ENCODE measurements around the gene CFAP65. TPM values are rescaled to one million over a fixed set of nuclear protein-coding genes. Genes with fewer than 3 reads are reported as not detected.

CFAP65 gene
- total RNA-seq, 1 experiment from 2014 or later = 0.33 TPM

DNA sequence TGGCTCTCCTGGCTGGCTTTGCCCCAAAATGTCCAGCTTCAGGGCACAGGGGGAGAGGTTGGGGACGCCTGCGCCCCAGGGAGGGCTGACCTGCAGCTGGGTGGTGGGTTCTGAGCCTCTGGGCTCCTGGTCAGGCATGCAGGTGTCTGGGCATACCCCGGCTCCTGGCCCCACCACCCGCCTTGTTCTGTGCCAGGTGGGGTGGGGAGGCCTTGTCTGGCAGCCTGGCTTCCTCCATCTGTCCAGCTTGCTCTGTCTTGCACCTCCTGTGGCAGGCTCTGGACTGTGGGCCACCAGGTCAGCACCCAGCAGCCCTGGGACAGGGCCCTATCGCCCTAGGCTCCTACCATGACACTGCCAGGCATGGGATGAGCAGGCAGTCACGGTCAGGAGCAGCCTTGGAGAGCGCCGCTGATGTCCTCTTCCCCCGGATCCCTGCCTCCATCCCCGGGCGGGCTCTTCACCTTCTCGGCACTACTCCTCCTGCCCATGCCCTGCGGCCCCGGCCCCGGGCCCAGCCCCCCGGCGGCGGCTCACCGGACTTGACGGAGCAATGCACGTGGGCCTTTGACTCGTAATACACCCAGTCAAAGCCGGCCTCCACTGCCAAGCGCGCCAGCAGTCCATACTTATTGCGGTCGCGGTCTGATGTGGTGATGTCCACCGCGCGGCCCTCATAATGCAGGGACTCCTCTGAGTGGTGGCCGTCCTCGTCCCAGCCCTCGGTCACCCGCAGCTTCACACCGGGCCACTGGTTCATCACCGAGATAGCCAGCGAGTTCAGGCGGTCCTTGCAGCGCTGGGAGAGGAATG is 15.8 kb upstream of the CFAP65 start:
- H3K9me3 ChIP-seq (ENCODE audit: control insufficient read depth, insufficient read depth, low read depth, low read length) = no peaks in the 10 kb centered on the region
- ChIA-PET CTCF (interaction anchor here (1.2 to 1.4 kb wide), 3 partner anchors 27 to 62 kb away, joined by 3 to 7 read pairs (median 4); no protein-coding TSS in a partner anchor), POLR2A (no interaction called here)
- BruUV-seq (replicated peaks) = no TSS peak
- no peak for DNase-seq (ENCODE audit: low read depth, low spot score)
- no peaks in the 10 kb centered on the region for H3K36me3 ChIP-seq (ENCODE audit: control insufficient read depth, insufficient read depth, low read length)
- peak overlapping the region; percentile 0 to 37; a peak in 2 of 4 replicates for H3K4me3 ChIP-seq (ENCODE audit: low read depth in 2 of 2, low read length in 2 of 2)
- ATAC-seq = 0 out of 2 replicates have a peak, but pooled peaks have one; percentile 2
- no peak overlapping the region for H3K27ac ChIP-seq (ENCODE audit: low read length)
- peaks cover 18% of the 10 kb centered on the region for H3K27me3 ChIP-seq (ENCODE audit: control insufficient read depth, insufficient read depth, low read length)
- intact Hi-C loops (cut with micrococcal nuclease; ENCODE audit: unreplicated experiment) (loop anchor here (5.0 to 10.0 kb wide), 3 partner anchors 60 to 248 kb away; partner anchors contain the start of gene PTPRN), in situ Hi-C loops (cut with HindIII; ENCODE audit: low pct_unique_long_range_greater_than_20kb, low sequenced_read_pairs) (no loop called here)
- peaks cover 21% of the 10 kb centered on the region for H3K4me1 ChIP-seq (ENCODE audit: control insufficient read depth, insufficient read depth, low read length)
- TF ChIP-seq TCF7L2 (IDR thresholded peaks at IDR 0.05; ENCODE audit: low read depth, low read length) = no peak
- TF ChIP-seq, protein P1, sequence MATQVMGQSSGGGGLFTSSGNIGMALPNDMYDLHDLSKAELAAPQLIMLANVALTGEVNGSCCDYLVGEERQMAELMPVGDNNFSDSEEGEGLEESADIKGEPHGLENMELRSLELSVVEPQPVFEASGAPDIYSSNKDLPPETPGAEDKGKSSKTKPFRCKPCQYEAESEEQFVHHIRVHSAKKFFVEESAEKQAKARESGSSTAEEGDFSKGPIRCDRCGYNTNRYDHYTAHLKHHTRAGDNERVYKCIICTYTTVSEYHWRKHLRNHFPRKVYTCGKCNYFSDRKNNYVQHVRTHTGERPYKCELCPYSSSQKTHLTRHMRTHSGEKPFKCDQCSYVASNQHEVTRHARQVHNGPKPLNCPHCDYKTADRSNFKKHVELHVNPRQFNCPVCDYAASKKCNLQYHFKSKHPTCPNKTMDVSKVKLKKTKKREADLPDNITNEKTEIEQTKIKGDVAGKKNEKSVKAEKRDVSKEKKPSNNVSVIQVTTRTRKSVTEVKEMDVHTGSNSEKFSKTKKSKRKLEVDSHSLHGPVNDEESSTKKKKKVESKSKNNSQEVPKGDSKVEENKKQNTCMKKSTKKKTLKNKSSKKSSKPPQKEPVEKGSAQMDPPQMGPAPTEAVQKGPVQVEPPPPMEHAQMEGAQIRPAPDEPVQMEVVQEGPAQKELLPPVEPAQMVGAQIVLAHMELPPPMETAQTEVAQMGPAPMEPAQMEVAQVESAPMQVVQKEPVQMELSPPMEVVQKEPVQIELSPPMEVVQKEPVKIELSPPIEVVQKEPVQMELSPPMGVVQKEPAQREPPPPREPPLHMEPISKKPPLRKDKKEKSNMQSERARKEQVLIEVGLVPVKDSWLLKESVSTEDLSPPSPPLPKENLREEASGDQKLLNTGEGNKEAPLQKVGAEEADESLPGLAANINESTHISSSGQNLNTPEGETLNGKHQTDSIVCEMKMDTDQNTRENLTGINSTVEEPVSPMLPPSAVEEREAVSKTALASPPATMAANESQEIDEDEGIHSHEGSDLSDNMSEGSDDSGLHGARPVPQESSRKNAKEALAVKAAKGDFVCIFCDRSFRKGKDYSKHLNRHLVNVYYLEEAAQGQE (IDR thresholded peaks at IDR 0.05; ENCODE audit: insufficient read depth in 1 of 2, low read depth in 2 of 2, low read length in 1 of 2) = peak in 1 of 2 experiments; percentile 44; a peak in 1 of 4 replicates

DNA sequence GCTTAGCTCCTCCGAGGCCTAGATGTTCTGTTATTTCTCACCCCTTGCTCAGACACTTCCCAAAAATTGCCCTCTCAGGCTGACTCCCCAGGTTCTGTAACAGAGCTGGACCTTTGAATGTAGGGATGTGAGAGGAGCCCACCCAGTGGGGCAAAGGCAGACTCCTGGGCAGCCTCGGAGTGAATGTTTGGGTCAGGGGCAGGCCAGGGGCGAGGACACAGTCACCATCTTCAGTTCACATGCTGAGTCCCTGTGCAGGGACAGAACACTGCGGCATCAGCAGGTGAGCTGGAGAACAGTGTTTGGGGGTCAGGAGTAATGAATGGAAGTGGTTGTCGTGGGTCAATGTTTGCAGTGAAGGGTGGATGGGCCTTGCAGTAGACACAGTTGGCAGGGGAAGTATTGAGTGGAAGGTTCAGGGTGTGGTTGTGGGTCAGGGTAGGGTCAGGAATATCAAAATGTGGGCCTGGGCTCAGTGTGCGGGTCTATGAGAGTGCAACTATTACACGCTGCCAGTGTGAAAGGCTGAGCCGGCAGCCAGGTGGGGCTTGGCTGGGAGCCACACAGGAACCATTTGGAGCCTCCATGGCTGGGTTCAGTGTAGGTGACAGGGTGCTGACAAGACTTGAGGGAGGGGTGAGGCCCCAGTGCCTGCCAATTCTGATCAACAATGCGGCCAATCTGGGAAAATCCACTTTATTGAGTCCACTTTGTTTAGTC is 15.0 kb upstream of the CFAP65 start:
- Histone ChIP-seq H3K9me3 (ENCODE audit: control insufficient read depth, insufficient read depth, low read depth, low read length) (no peaks in the 10 kb centered on the region), H3K4me3 (ENCODE audit: low read depth in 2 of 2, low read length in 2 of 2) (no peak overlapping the region), H3K36me3 (ENCODE audit: control insufficient read depth, insufficient read depth, low read length) (no peaks in the 10 kb centered on the region), H3K27ac (ENCODE audit: low read length) (no peak overlapping the region), H3K27me3 (ENCODE audit: control insufficient read depth, insufficient read depth, low read length) (peaks cover 10% of the 10 kb centered on the region), H3K4me1 (ENCODE audit: control insufficient read depth, insufficient read depth, low read length) (peaks cover 18% of the 10 kb centered on the region)
- no peak for ATAC-seq
- no TSS peak for BruUV-seq (replicated peaks)
- in situ Hi-C loops (cut with HindIII; ENCODE audit: low pct_unique_long_range_greater_than_20kb, low sequenced_read_pairs) = no loop called here
- DNase-seq (ENCODE audit: low read depth, low spot score) = no peak
- POLR2A ChIA-PET = no interaction called here
- TF ChIP-seq SIN3A (IDR thresholded peaks at IDR 0.05; ENCODE audit: borderline replicate concordance, insufficient read depth, low read depth, low read length) (no peak), POLR2AphosphoS5 (IDR thresholded peaks at IDR 0.05; ENCODE audit: low read depth, low read length) (no peak), TCF7L2 (IDR thresholded peaks at IDR 0.05; ENCODE audit: low read depth, low read length) (no peak)
- TF ChIP-seq, protein P2, sequence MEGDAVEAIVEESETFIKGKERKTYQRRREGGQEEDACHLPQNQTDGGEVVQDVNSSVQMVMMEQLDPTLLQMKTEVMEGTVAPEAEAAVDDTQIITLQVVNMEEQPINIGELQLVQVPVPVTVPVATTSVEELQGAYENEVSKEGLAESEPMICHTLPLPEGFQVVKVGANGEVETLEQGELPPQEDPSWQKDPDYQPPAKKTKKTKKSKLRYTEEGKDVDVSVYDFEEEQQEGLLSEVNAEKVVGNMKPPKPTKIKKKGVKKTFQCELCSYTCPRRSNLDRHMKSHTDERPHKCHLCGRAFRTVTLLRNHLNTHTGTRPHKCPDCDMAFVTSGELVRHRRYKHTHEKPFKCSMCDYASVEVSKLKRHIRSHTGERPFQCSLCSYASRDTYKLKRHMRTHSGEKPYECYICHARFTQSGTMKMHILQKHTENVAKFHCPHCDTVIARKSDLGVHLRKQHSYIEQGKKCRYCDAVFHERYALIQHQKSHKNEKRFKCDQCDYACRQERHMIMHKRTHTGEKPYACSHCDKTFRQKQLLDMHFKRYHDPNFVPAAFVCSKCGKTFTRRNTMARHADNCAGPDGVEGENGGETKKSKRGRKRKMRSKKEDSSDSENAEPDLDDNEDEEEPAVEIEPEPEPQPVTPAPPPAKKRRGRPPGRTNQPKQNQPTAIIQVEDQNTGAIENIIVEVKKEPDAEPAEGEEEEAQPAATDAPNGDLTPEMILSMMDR (IDR thresholded peaks at IDR 0.05) = no peak
- TF ChIP-seq, protein P1 (IDR thresholded peaks at IDR 0.05; ENCODE audit: insufficient read depth in 1 of 2, low read depth in 2 of 2, low read length in 1 of 2) = no peak
- CTCF ChIA-PET = interaction anchor here (1.2 to 1.4 kb wide), 3 partner anchors 26 to 99 kb away, joined by 3 to 4 read pairs (median 3); no protein-coding TSS in a partner anchor
- intact Hi-C loops (cut with micrococcal nuclease; ENCODE audit: unreplicated experiment) = loop anchor here (5.0 to 10.0 kb wide), 3 partner anchors 61 to 248 kb away; partner anchors contain the start of gene PTPRN

Measured in Panc1 (cell line).